GM18507 (cell line): ENCODE data around the gene JAZF1.

ENCODE experiments used
- DNase-seq: peaks from one replicate; pipeline ENCODE4 v3.0.0; 2011; ENCODE audit warnings: low read depth; ENCODE audit not compliant: insufficient read length; ENCODE audit errors: extremely low spot score
- FAIRE-seq: peaks from 2 replicates; lab custom pipeline; 2011; peaks lifted over from hg19 to GRCh38; lab: Jason Lieb, UNC

JAZF1 gene

GRCh38 chr7:28114056-28114455 lies 66.5 kb downstream of the JAZF1 start:
- FAIRE-seq (no peak), DNase-seq (no peak)

DNA sequence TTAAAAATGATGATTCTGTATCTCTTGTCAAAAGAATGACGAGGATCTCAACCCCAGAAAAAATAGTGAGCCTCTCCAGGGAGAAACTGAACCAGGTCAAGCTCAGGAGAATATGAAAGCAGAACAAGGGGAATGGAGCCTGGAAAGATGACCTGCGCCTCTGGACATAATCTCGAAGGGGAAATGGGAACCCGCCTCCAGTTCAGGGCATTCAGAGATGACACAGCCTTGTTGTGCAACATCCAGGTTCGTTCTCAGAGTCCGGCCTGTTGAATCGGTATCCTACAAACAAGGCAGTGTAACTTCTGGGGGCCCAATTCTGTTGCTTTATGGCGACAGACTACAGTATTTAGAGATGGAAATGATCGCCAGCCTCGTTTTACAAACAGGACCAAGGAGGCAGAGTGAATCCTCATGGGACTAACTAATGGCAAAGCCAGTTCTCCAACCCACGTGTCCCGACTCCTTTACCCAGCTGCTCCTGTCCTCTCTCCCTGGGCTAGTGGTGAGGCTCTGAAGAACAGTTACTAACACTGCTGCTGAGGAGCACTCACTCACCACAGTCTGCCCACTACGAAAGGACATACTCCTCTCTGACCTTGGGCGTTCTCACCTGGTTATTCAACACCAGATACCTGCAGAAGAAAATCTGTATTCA lies 67.6 kb downstream of the JAZF1 start:
- DNase-seq (no peak), FAIRE-seq (no peak)

- FAIRE-seq = no peak
- DNase-seq = no peak
These were observed 68.1 kb downstream of the JAZF1 start for GRCh38 chr7:28112467-28112866.

GRCh38 chr7:28112012-28112411 lies 68.6 kb downstream of the JAZF1 start:
- FAIRE-seq = no peak
- DNase-seq = no peak

DNA sequence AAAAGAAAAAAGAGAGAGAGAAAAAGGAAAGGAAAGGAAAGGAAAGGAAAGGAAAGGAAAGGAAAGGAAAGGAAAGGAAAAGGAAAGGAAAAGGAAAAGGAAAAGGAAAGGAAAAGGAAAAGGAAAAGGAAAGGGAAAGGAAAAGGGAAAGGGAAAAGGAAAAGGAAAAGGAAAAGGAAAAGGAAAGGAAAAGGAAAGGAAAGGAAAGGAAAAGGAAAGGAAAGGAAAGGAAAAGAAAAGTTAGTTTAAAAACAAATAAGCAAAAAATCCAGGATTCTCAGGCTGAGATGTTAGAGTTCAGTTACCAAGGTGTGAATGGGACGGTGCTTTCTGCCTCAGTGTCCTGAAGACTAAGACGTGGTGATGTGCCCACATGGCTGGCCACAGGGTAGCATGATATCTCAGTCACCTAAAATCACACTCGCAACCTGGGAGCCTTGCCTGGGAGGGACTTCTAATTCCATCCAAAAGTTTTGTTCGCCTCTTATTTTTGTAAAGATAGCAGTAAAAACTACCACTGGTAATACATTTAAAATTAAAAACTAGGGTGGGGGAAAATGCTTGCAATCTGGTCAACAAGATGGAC lies 70.1 kb downstream of the JAZF1 start:
- FAIRE-seq = no peak
- DNase-seq = no peak

GRCh38 chr7:28108747-28109146 lies 71.8 kb downstream of the JAZF1 start:
- DNase-seq = no peak
- FAIRE-seq = no peak

DNA sequence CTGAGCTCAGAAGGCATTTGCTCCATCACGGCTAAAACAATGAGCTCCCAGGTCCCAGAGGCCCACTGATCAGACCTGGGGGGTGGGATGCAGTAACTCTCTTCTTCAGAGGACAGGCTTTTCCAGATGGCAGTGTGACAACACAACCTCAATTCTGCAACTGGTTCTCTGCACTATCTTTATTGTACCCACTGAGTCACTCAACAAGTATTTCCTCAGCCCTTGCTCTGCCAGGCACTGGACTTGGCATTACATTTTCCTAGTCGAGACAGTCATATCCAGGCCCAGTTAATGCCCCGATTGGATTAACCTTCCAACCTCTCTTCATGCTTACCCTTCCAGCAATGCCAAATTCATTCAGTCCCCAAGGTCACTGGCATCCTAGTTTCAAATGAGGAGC lies 72.6 kb downstream of the JAZF1 start:
- FAIRE-seq (no peak), DNase-seq (no peak)

- no peak for DNase-seq
- no peak for FAIRE-seq
These were observed 74.2 kb downstream of the JAZF1 start for GRCh38 chr7:28106321-28106829.

DNA sequence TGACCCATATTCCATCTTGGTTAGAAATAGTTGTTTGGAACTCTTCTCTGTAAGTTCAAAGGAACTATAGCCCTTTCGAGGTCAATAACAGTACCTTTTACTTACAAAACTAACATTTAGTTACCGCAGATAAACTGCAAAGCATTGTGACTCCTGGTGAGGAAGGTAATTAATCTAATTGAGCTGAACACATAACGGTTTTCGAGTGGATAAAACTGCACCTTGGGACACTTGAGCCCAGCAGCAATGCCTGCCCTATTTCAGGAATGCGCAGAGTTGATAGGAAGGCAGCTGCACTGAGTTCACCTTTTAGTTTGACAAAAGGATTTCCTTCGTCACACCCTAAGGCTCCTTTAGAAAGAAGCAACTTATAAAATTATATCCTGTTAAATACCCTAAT lies 75.4 kb downstream of the JAZF1 start:
- no peak for DNase-seq
- FAIRE-seq = no peak

- no peak for DNase-seq
- no peak for FAIRE-seq
These were observed 75.8 kb downstream of the JAZF1 start for GRCh38 chr7:28104811-28105210.

DNA sequence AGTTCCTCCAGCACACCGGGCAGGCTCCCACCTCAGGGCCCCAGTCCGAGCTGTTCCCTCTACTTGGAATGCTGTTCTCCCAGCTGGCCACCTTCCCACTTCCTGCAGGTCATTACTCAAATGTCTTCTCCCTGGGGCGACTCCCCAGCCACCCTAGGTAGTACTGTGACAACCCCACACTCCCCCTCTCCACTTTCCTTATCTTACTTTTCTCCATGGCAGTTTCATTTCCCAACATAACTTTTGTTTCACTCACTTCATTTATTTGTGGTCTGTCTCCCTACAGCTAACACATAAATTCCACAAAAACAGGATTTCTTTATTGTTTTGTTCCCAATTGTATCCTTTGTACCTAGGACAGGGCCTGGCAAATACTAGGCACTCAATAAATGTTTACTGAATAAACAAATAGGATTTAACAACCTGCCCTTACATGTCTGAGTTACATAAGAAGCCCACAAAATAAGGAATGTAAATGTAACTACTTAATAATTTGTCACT lies 76.5 kb downstream of the JAZF1 start:
- FAIRE-seq = no peak

DNA sequence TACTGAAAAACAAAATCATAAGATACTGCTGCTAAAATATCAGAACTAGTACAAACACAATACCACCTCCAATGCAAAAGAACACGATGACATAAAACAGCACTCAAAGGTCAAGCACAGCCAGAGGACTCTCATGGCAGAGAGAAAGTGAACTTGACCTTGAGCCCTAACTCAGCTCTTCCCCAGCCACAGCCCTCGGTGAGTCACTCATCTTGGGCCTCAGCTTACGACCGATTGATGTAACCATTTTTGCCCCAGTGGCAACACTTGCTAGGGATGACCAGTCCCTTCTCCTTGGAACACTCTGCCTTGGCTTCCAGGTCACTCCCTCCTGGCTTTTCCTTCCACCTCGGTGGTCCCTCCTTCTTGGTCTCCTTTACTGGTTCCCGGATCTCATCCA lies 77.8 kb downstream of the JAZF1 start:
- no peak for FAIRE-seq
- no peak for DNase-seq

More for the DNA sequence above, 76.5 kb downstream of the JAZF1 start:
- DNase-seq = no peak

DNA sequence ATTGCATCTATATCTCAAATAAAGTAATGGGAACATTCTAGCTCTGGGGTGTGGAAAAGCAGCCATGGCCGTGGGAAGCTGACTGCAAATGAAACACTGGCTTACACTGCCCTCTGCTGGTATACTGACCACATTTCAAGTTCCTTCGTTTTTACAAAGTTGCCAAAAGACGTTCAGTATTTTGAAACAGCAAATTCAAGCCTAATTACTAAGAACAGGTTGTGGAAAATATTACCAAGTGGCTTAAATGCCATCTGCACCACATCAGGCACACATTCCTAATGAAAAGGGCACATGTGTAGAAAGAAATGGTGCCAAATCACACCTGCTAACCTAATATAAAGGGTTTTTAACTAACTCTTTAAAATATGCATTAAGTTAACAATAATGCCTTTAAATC lies 83.9 kb downstream of the JAZF1 start:
- DNase-seq = peak; percentile 36
- peak; percentile 88 for FAIRE-seq

GRCh38 chr7:28095231-28095630 lies 85.4 kb downstream of the JAZF1 start:
- DNase-seq (no peak), FAIRE-seq (no peak)

DNA sequence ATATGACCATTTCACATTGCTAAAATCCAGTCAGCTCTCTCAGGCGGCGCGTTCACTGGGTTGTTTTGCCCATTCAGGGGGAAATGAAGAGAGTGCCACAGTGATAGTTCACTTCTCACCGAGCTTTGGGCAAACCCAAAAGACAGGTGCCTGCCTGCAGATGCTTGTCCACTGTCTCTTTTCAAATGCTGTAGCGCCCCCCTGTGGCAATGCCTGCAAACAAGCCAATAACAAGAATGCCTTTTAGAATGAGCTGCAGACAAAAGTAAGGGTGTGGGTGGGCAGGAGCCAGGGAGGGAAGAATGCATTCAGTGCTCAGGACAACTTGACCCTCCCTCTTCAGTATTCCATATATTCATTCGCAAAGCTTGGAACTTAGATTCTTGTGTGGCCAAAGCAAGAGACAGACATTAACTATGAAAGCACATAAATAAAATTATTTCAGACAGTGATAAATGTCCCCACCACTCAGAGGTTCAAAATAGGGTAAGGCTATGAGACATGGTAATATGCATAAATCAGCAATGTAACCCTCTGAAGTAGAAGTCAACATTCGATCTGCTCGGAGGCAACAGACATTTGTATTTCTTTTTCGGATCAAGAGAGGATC lies 86.9 kb downstream of the JAZF1 start:
- no peak for FAIRE-seq
- DNase-seq = no peak

- no peak for FAIRE-seq
- no peak for DNase-seq
These were observed 89.4 kb downstream of the JAZF1 start for GRCh38 chr7:28091190-28091589.

DNA sequence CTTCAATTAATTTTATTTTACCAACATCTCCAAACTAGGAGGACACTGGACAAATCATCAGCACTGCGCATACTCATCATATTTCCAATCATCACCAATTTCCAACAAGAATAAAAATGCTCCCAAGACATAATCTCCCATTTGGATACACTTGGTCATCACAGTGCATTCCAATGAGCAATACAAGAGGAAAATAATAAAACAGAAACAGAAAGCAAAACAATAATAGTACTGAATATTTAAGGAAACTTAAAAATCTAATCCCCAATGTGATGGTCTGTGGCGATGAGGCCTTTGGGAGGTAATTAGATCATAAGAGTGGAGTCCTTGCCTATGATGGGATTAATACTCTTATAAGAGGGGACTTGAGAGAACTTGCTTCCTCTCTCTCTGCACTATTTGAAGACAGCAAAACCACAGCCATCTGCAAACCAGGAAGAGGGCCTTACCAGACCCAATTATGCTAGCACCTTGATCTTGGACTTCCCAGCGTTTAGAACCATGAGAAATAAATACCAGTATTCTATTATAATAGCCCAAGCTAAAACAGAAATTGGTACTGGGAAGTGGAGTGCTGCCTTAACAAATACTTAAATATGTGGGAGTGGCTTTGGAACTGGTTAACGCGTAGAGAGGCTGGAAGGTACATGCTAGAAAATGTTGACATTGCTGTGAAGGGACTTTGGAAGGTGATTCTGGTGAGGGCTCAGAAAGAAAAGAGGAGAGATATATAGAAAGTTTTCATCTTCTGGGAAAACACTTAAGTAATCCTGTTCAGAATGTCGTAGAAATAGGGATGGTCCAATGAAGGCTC lies 91.5 kb downstream of the JAZF1 start:
- DNase-seq (no peak), FAIRE-seq (no peak)

GRCh38 chr7:28088032-28088431 lies 92.6 kb downstream of the JAZF1 start:
- no peak for FAIRE-seq
- no peak for DNase-seq

- DNase-seq (no peak), FAIRE-seq (no peak)
These were observed 94.4 kb downstream of the JAZF1 start for GRCh38 chr7:28086198-28086597.
